GM11168 (cell line): ENCODE data around the gene ZIC2.

Experiments used
- in situ Hi-C: fragments of 300-500 bp; cut with MboI; formaldehyde crosslinking; loops from one replicate; pipeline ENCODE4 v1.12.0; 2022; ENCODE audit warnings: low sequenced_read_pairs; ENCODE audit not compliant: unreplicated experiment

Gene ZIC2

GRCh38 chr13:99973163-99973807, 8.3 kb upstream of the ZIC2 start:
- in situ Hi-C loops = no loop called here

- in situ Hi-C loops = no loop called here
Observed at GRCh38 chr13:99973808-99974185, 7.8 kb upstream of the ZIC2 start.

DNA sequence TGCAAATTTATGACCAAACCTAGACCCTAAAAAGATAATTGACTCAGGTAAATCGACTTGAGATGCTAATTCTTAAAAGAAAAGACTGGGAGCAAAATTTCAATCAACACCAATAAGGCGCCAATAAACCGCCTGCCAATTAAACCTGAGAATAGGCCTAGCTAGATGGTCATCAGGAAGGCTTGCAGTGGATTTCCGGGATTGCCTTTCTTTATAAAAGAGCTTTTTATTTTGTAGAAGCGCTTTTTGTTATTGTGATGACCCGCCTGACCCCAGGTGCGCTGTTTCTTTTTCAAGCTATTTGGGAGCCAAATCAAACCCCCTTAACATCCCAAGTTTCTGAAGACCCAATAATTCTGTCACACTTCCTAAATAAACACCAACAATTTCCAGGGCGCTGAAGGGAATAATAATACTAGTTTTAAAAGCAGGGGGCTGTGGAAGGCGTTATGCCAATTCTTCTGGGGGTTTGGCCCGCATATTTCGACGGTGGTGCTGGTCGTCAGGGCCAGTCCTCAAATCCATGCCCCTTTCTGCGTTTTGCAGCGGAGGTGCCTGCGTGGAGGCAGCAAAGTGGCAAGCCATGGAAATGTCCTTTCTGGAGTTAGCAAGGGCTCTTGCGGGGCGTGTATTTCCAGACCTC, 7.2 kb upstream of the ZIC2 start:
- in situ Hi-C loops = no loop called here

DNA sequence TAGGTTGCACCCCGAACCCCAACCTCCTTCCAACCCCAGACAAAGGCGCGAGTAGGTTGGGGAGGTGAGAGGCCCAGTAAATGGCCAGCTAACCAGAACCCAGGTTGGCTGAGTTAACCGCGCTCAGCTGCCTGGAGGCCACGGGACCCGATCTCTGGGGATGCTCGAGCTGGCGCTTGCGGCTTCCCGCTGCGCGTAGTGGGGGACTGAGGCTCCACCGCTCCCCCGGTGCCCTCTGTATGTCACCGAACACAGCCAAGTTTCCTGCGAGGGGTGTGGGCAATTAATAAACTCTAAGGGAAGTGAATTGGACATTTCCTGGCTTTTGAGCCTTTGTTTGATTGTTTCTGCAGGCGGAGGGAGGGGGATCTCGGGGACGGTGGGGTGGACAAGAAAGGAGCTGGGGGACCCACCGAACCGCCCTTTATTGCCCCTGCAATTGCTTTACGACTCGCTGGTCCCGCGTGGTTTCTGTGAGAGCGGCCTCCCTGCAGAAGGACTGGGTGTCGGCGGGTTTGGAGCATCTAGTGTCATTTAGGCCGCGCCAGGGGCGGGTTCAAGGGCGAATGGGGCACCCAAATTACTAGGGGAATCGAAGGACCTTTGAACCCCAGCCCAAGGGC, 6.5 kb upstream of the ZIC2 start:
- in situ Hi-C loops = no loop called here

GRCh38 chr13:99975626-99976025, 6.0 kb upstream of the ZIC2 start:
- in situ Hi-C loops = no loop called here

DNA sequence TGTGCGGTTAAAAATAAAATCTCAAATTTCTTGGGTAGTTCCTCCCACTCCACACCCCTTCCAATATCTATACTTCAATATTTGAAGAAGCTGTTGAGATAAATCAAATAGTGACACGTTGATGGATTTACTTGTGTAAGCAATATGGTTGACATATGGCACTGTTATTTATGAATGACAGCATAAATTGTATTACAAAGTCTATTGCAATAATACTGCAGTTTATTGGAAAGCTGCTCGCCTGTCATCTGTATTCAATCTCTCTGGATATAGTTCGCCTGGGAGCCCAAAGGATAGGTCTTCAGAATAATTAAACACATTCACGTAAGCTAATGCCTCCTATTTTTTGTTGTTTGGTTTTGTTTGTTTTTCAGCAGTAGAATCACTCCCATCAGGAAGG, 5.0 kb upstream of the ZIC2 start:
- in situ Hi-C loops = no loop called here

DNA sequence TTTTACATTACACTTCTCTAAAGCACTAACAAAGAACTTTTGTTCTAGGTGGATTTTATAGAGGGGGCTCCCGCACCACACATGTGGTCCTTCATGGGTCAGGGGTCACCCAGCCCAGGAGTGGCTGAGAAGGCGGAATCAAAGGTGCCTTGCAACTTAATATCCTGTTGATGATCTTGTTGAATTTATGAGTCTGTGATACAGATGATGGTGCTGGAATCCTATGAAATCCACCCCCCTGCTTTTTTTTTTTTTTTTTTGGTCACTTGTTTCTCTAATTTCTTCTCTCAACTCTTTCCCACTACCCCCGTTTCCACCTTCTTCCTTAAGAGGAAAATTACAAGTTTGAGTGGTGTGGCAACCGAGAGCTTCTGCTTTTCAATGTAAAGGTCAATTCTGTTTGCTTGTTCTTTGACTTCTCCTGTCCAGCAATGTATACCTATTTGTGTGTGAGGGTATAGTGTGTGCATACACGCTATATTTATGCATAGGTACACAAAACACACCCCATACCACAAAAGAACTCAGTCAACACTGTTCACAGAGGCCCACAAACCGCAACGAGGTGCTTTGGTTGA, 4.2 kb upstream of the ZIC2 start:
- in situ Hi-C loops = no loop called here

GRCh38 chr13:99977912-99978798, 3.4 kb upstream of the ZIC2 start:
- in situ Hi-C loops = no loop called here

GRCh38 chr13:99978799-99979452, 2.7 kb upstream of the ZIC2 start:
- in situ Hi-C loops = no loop called here

- in situ Hi-C loops = no loop called here
Observed at GRCh38 chr13:99979453-99980200, 2.0 kb upstream of the ZIC2 start.

GRCh38 chr13:99980201-99980823, 1.3 kb upstream of the ZIC2 start:
- in situ Hi-C loops = no loop called here

DNA sequence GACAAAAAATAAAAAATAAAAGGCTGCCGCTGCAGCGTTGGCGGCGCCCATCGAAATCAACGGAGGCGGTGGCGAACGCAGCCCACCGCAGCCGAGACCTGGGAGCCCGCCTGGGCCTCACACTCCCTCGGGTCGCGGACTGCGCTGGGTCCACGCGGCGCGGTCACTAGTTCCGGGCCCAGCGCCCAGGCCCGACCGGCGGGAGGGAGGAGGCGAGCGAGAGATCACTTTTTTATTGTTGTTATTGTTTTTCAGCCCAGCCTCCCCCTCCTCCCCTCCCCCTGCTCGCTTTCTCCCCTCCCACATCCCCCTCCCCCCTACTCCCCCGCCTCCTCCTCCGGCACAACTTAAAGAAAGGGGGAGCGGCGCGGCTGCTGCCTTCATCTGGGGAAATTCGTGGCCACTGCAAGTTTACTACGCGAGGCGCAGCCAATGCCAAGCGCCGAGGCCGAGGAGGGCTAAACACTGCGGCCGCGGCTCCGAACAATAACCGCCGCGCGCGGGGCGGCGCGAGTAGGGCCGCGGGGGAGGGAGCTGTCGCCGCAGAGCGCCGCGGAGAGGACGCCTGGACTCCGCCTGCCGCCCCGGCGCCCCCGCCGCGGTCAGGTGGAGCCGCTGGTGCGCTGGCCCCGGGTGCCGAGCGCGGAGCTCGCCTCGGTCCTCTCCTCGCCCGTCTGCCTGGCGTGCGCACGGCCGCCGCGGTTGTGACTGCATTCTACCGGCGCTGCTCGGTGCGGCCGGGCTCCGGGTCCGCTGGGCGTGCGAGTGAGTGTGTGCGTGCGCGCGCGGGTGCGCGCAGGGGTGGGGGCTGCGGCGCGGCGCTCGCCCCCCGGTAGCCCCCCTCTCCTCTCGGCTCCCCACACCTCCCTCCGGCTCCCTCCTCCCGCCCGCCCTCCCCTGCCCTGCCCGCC, 505 bp upstream of the ZIC2 start:
- in situ Hi-C loops = no loop called here

GRCh38 chr13:99982036-99982730, 599 bp downstream of the ZIC2 start:
- in situ Hi-C loops = no loop called here

GRCh38 chr13:99982731-99983498, 1.3 kb downstream of the ZIC2 start:
- in situ Hi-C loops = no loop called here

DNA sequence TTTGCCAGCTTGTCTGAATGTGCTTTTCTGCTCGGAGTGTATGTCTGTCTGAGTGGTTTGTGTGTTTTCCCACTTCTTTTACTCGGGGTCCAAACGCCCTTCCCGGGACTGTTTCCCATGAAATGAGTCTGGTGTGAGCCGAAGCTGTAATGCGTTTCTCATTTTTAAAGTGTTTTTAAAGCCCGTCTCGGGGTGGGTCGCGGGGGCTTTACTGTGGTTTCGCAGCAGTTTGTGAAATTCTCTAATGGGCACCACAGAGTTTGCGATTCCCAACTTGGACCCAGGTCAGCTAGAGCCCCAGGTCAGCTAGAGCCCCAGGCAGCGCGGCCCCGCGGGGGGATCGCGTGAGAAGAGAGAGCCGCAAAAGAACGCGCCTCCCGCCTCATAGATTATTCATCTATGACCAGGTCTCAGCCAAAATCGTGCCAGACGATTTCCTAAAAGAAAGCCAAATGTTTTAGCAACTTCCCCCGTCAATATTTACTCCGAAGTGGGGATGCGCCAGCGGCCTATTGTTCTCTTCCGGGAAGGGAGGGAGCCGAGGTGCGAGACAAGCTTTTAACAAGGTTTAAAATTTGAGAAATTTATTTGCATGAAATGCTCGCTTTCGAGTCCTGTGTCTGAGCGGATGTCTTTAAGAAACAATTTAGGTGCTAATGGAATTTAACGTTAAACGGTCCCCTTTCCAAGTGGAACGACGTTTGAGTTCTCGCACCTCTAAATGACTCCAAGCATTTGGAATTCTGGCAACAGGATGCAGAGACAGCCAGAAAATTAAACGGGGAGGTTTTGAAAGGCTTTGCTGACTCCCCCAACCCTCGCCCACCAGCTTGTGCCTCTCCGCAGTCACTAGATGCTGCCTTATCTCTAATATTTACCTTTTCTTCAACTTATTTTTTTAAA, 2.2 kb downstream of the ZIC2 start:
- in situ Hi-C loops = no loop called here
